Neural cell (in vitro differentiated cells): Measurements from ENCODE around the gene RNF44.

Experiments
- CTCF ChIP-seq: fragments of 450-650 bp; IDR thresholded peaks from 2 replicates; pipeline ENCODE4 v1.5.1; 2014; ENCODE audit warnings: antibody characterized with exemption, mild to moderate bottlenecking, moderate library complexity; ENCODE audit not compliant: poor library complexity, severe bottlenecking
- EZH2 ChIP-seq: fragments of 200-600, 300-800 bp; shearing (Covaris generic), sonication (generic); IDR thresholded peaks from 2 replicates; pipeline ENCODE4 v1.6.1; 2014; ENCODE audit warnings: antibody characterized with exemption, low read length, borderline replicate concordance, mild to moderate bottlenecking; ENCODE audit not compliant: insufficient read depth, poor library complexity, severe bottlenecking
- MXI1 ChIP-seq: fragments of 450-650 bp; conservative IDR thresholded peaks from 2 replicates; pipeline ENCODE4 v1.6.1; 2014; ENCODE audit warnings: antibody characterized with exemption, mild to moderate bottlenecking; ENCODE audit not compliant: poor library complexity, severe bottlenecking
- POLR2AphosphoS5 ChIP-seq: IDR thresholded peaks from 2 replicates; pipeline ENCODE4 v1.6.1; 2012
- TAF1 ChIP-seq: IDR thresholded peaks from 2 replicates; pipeline ENCODE4 v1.6.1; 2012; ENCODE audit warnings: low read depth

GRCh38 chr5:176528301-176528700 is 8.9 kb downstream of the RNF44 start:
- no peak for TF ChIP-seq CTCF
- TF ChIP-seq POLR2AphosphoS5 = no peak
- no peak for TF ChIP-seq EZH2
- no peak for TF ChIP-seq TAF1
- TF ChIP-seq MXI1 = no peak
